ENCODE data around the gene NCAPD3. TPM values are rescaled to one million over a fixed set of nuclear protein-coding genes. Genes with fewer than 3 reads are reported as not detected.
A peak's percentile ranks its signal among the peaks of the same experiment; 100 is the strongest.

NCAPD3 gene
- total and polyA plus RNA-seq, 2 experiments from 2014 or later, result 13.3 to 16.3 TPM

DNA sequence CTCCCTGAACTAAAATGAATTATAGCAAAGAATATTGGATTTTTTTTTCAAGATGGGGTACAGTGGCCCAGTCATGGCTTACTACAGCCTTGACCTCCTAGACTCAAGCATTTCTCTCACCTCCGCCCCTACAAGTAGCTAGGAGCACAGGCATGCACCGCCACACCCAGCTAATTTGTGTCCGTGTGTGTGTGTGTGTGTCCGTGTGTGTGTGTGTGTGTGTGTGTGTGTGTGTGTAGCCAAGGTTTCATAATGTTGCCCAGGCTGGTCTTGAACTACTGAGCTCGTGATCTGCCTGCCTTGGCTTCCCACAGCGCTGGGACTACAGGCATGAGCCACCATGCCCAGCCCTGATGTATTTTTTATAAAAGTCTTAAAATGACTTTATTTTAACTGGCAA lies 16.8 kb upstream of the NCAPD3 start:
- 0 out of 2 replicates have a peak, but pooled peaks cover 2% of the 10 kb centered on the region for H3K79me2 ChIP-seq (ENCODE audit: insufficient read depth)
- DNase-seq, result no peak
- no peaks in the 10 kb centered on the region for H4K20me1 ChIP-seq (ENCODE audit: insufficient read depth)
- peaks cover 20% of the 10 kb centered on the region; the same call in 1 of the 2 replicates for H3K36me3 ChIP-seq (ENCODE audit: low read depth)
- H3K4me3 ChIP-seq, result no peak overlapping the region
- no peaks in the 10 kb centered on the region for H3K27me3 ChIP-seq (replicated peaks; ENCODE audit: insufficient read depth)
- no peaks in the 10 kb centered on the region for H3K9me2 ChIP-seq (ENCODE audit: insufficient read depth)
- H3K27ac ChIP-seq, result no peak overlapping the region
- no peaks in the 10 kb centered on the region for H3K9me3 ChIP-seq (ENCODE audit: low read depth)
- no peak overlapping the region for H2AFZ ChIP-seq
- no peak overlapping the region for H3K4me2 ChIP-seq (ENCODE audit: unreplicated experiment)
- H3K9ac ChIP-seq, result no peak overlapping the region
- no peaks in the 10 kb centered on the region for H3K4me1 ChIP-seq (ENCODE audit: insufficient read depth)
- in situ Hi-C loops (cut with MboI), result no loop called here
- no peak for TF ChIP-seq EZH2phosphoT487 (IDR thresholded peaks at IDR 0.05; ENCODE audit: insufficient read depth, low read depth)
- no peak for TF ChIP-seq EZH2 (IDR thresholded peaks at IDR 0.05; ENCODE audit: insufficient read depth, poor library complexity, severe bottlenecking)
- H3F3A ChIP-seq (ENCODE audit: insufficient read depth), result no peaks in the 10 kb centered on the region
- 66 to 70% methylated on average over 6 of the region's 6 CpGs for WGBS, 2 experiments (ENCODE audit: low coverage in 1 of 2, low lambda C conversion rate in 2 of 2, missing lambda C conversion rate in 2 of 2)

DNA sequence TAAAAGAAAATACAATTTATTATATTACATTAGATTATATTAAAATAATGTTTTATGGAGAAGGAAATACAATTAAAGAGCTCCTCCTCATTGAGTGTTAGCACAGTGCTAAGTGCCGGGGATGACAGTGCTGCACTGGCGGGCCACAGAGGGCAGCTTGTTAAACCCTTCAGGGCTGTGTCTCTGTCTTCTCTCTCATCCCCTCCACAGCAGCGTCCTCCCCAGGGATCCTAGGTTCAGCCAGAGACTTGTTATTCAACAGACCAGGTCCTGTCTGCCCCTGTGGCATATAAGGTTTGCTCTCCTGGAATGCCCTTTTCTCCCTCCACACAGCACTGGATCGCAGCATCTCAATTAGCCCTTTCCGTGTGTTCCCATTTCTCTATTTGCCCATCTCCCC lies 15.2 kb upstream of the NCAPD3 start:
- Histone ChIP-seq H3K27ac (no peak overlapping the region), H3K27me3 (replicated peaks; ENCODE audit: insufficient read depth) (no peaks in the 10 kb centered on the region), H3K9ac (no peak overlapping the region), H3K36me3 (ENCODE audit: low read depth) (peaks cover 15% of the 10 kb centered on the region; the same call in 1 of the 2 replicates), H3K9me2 (ENCODE audit: insufficient read depth) (no peaks in the 10 kb centered on the region), H3K4me3 (no peak overlapping the region), H3K4me1 (ENCODE audit: insufficient read depth) (no peaks in the 10 kb centered on the region), H4K20me1 (ENCODE audit: insufficient read depth) (no peaks in the 10 kb centered on the region), H3F3A (ENCODE audit: insufficient read depth) (no peaks in the 10 kb centered on the region), H3K4me2 (ENCODE audit: unreplicated experiment) (no peak overlapping the region), H3K9me3 (ENCODE audit: low read depth) (no peaks in the 10 kb centered on the region), H3K79me2 (ENCODE audit: insufficient read depth) (peaks cover 18% of the 10 kb centered on the region), H2AFZ (no peak overlapping the region)
- WGBS, 2 experiments (ENCODE audit: low coverage in 1 of 2, low lambda C conversion rate in 2 of 2, missing lambda C conversion rate in 2 of 2), result 89 to 92% methylated on average over 5 of the region's 5 CpGs
- in situ Hi-C loops (cut with MboI), result no loop called here
- DNase-seq, result no peak
- TF ChIP-seq EZH2phosphoT487 (IDR thresholded peaks at IDR 0.05; ENCODE audit: insufficient read depth, low read depth) (no peak), EZH2 (IDR thresholded peaks at IDR 0.05; ENCODE audit: insufficient read depth, poor library complexity, severe bottlenecking) (no peak)

DNA sequence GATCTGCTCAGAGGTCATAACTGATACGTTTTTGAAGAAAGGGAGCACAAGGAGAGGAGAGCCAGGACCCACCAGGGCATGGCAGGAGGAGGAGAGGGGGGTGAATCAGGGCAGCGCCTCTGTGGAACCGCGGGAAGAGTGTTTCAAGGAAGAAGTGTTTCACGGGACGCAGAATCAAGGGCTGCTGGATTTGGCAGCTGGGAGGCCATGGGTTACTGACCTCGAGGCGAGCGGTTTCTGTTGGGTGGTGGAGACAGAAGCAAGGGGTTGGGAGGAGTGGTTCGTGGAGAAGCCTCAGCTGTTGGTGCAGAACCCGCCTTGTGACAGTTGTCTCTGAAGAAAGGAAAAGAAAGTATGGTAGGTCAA lies 13.8 kb upstream of the NCAPD3 start:
- in situ Hi-C loops (cut with MboI), result no loop called here
- no peak overlapping the region for H3K27ac ChIP-seq
- TF ChIP-seq EZH2 (IDR thresholded peaks at IDR 0.05; ENCODE audit: insufficient read depth, poor library complexity, severe bottlenecking), result no peak

DNA sequence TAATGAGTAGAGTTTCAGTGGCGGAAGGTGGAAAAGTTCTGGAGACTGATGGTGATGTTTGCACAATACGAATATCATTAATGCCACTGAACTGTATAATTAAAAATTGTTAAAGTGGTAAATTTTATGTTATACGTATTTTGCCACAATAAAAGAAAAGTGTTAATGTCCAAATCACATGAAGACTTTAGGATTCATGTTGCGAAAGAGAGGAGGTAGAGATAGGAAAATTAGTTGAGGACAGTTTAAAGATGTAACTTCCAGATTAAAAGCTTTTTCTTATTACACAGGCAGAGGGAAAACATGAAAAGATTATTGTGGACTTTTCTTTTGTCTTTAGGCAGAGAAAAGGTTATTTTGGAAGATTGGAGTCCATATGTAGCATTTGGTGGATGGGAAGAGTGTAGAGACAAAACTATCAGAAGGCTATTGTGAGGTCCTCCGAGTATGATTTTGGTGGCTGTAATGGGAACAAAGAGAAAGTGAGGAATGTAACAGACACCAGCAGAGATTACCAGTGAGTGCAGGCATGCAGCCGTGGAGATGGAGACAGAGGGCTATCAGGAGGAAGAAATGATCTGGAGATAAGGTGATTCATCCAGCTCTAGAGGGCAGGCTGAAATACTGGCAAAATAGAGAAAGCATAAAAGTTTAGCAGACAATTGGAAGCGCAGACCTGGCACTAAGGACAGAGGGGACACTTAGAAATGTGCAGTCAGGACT lies 13.2 kb upstream of the NCAPD3 start:
- peak; percentile 11 for DNase-seq
- no peaks in the 10 kb centered on the region for H3K9me3 ChIP-seq (ENCODE audit: low read depth)
- H3K4me1 ChIP-seq (ENCODE audit: insufficient read depth), result no peaks in the 10 kb centered on the region
- H3F3A ChIP-seq (ENCODE audit: insufficient read depth), result no peaks in the 10 kb centered on the region
- no peak overlapping the region for H2AFZ ChIP-seq
- H3K4me3 ChIP-seq, result no peak overlapping the region
- no peaks in the 10 kb centered on the region for H4K20me1 ChIP-seq (ENCODE audit: insufficient read depth)
- WGBS, 2 experiments (ENCODE audit: low coverage in 1 of 2, low lambda C conversion rate in 2 of 2, missing lambda C conversion rate in 2 of 2), result 87 to 91% methylated on average over 7 of the region's 7 CpGs
- peaks cover 38% of the 10 kb centered on the region for H3K79me2 ChIP-seq (ENCODE audit: insufficient read depth)
- H3K9ac ChIP-seq, result no peak overlapping the region
- in situ Hi-C loops (cut with MboI), result no loop called here
- no peak for TF ChIP-seq EZH2 (IDR thresholded peaks at IDR 0.05; ENCODE audit: insufficient read depth, poor library complexity, severe bottlenecking)
- TF ChIP-seq EZH2phosphoT487 (IDR thresholded peaks at IDR 0.05; ENCODE audit: insufficient read depth, low read depth), result no peak
- H3K9me2 ChIP-seq (ENCODE audit: insufficient read depth), result no peaks in the 10 kb centered on the region
- H3K27ac ChIP-seq, result no peak overlapping the region
- H3K4me2 ChIP-seq (ENCODE audit: unreplicated experiment), result no peak overlapping the region
- 0 out of 2 replicates have a peak, but pooled peaks cover 10% of the 10 kb centered on the region for H3K36me3 ChIP-seq (ENCODE audit: low read depth)
- no peaks in the 10 kb centered on the region for H3K27me3 ChIP-seq (replicated peaks; ENCODE audit: insufficient read depth)

More for the DNA sequence above, 13.8 kb upstream of the NCAPD3 start:
- Histone ChIP-seq H3F3A (ENCODE audit: insufficient read depth) (no peaks in the 10 kb centered on the region), H2AFZ (no peak overlapping the region), H3K9ac (no peak overlapping the region), H3K36me3 (ENCODE audit: low read depth) (0 out of 2 replicates have a peak, but pooled peaks cover 10% of the 10 kb centered on the region), H3K9me3 (ENCODE audit: low read depth) (no peaks in the 10 kb centered on the region), H3K79me2 (ENCODE audit: insufficient read depth) (peaks cover 32% of the 10 kb centered on the region), H3K9me2 (ENCODE audit: insufficient read depth) (no peaks in the 10 kb centered on the region), H3K4me3 (no peak overlapping the region), H4K20me1 (ENCODE audit: insufficient read depth) (no peaks in the 10 kb centered on the region), H3K27me3 (replicated peaks; ENCODE audit: insufficient read depth) (no peaks in the 10 kb centered on the region), H3K4me2 (ENCODE audit: unreplicated experiment) (no peak overlapping the region), H3K4me1 (ENCODE audit: insufficient read depth) (no peaks in the 10 kb centered on the region)
- no peak for DNase-seq
- WGBS, 2 experiments (ENCODE audit: low coverage in 1 of 2, low lambda C conversion rate in 2 of 2, missing lambda C conversion rate in 2 of 2), result 83 to 85% methylated on average over 11 of the region's 11 CpGs

Measured in GM23248 (cell line).